HepG2 (cell line): Measurements from ENCODE around the gene SLC19A1. TPM values are rescaled to one million over a fixed set of nuclear protein-coding genes. Genes with fewer than 3 reads are reported as not detected.
A peak's percentile ranks its signal among the peaks of the same experiment; 100 is the strongest.

Experiments
- ATAC-seq: fragments of 200-7000 bp; cut with Tn5 transposase; 3 replicates; pipeline ENCODE4 v1.9.1; 2020; ENCODE audit warnings: mild to moderate bottlenecking, moderate library complexity
- BruUV-seq: library from RNA; stranded (reverse); fragments of 400-500 nt; replicated peaks from 2 replicates; lab custom pipeline; 2021; lab: Mats Ljungman, UMichigan
- CTCF ChIA-PET: fragments of 300-600 bp; formaldehyde crosslinking; extraction: SDS; loops from one replicate; lab custom pipeline; 2021; ENCODE audit warnings: low total read pairs, inconsistent platforms, low intra/inter-chr PET ratio; lab: Yijun Ruan, JAX
- POLR2A ChIA-PET: fragments of 350-600 bp; sonication (Branson Sonifier 250); formaldehyde crosslinking; loops from one replicate; lab custom pipeline; 2020; ENCODE audit warnings: antibody characterized with exemption, inconsistent platforms; lab: Yijun Ruan, JAX
- DNase-seq: peaks from one replicate; pipeline ENCODE4 v3.0.0-alpha.2; 2015; ENCODE audit warnings: low spot score
- FAIRE-seq: peaks from 3 replicates; lab custom pipeline; 2011; peaks lifted over from hg19 to GRCh38; lab: Jason Lieb, UNC
- H2AFZ ChIP-seq: one replicate; pipeline ENCODE4 v1.6.1; 2011; ENCODE audit warnings: low read length, inconsistent platforms
- H3K27ac ChIP-seq: fragments of 300-600 bp; 3 replicates; pipeline ENCODE4 v1.8.0; 2011; ENCODE audit warnings: mixed run types, mild to moderate bottlenecking, mixed read lengths, low read length, inconsistent platforms; ENCODE audit not compliant: insufficient read depth; ENCODE audit errors: extremely low read length
- H3K27me3 ChIP-seq, 2 experiments: fragments of 200-600 bp in 1 of 2; 2 replicates in 1 of 2; 3 replicates in 1 of 2; pipeline versions ENCODE4 v1.6.0 to v1.8.0; 2011; ENCODE audit warnings: low read length in 2 of 2, mild to moderate bottlenecking in 2 of 2, moderate library complexity in 2 of 2, inconsistent platforms in 1 of 2; ENCODE audit not compliant: insufficient read depth in 2 of 2, control insufficient read depth in 1 of 2
- H3K36me3 ChIP-seq, 2 experiments: fragments of 200-600 bp in 1 of 2; replicated peaks in 1 of 2; 2 replicates in 1 of 2; 3 replicates in 1 of 2; pipeline versions ENCODE4 v1.5.1 to v1.8.0; 2011; ENCODE audit warnings: low read length in 2 of 2, inconsistent platforms in 1 of 2; ENCODE audit not compliant: insufficient read depth in 2 of 2, control insufficient read depth in 1 of 2
- H3K4me1 ChIP-seq: 2 replicates; pipeline ENCODE4 v1.5.1; 2012; ENCODE audit warnings: low read length, inconsistent platforms; ENCODE audit not compliant: insufficient read depth
- H3K4me2 ChIP-seq: 2 replicates; pipeline ENCODE4 v1.6.0; 2011; ENCODE audit warnings: low read depth, low read length, inconsistent platforms
- H3K4me3 ChIP-seq, 3 experiments: fragments of 200-600 bp in 1 of 3; sonication (generic), shearing (Covaris generic) in 1 of 3; replicated peaks in 1 of 3; 2 replicates each; pipeline ENCODE4 v1.5.1; 2011 to 2016; ENCODE audit warnings: low read length in 3 of 3, inconsistent platforms in 2 of 3, low read depth in 2 of 3, mild to moderate bottlenecking in 2 of 3, control low read depth in 1 of 3, mixed read lengths in 1 of 3; ENCODE audit not compliant: insufficient read depth in 1 of 3
- H3K79me2 ChIP-seq: one replicate; pipeline ENCODE4 v1.6.1; 2011; ENCODE audit warnings: low read length, inconsistent platforms; ENCODE audit not compliant: insufficient read depth
- H3K9ac ChIP-seq: 2 replicates; pipeline ENCODE4 v1.6.0; 2011; ENCODE audit warnings: mild to moderate bottlenecking, low read depth, low read length, inconsistent platforms; ENCODE audit not compliant: insufficient read depth
- H3K9me3 ChIP-seq: 2 replicates; pipeline ENCODE4 v1.5.1; 2012; ENCODE audit warnings: mild to moderate bottlenecking, low read length
- H4K20me1 ChIP-seq: 2 replicates; pipeline ENCODE4 v1.6.0; 2011; ENCODE audit warnings: inconsistent platforms, mild to moderate bottlenecking, low read length, moderate library complexity; ENCODE audit not compliant: insufficient read depth
- AGO2 ChIP-seq: fragments of 200-400 bp; formaldehyde crosslinking; optimal IDR thresholded peaks from 2 replicates; pipeline ENCODE3; 2017; ENCODE audit warnings: mild to moderate bottlenecking, low read depth, low read length, moderate library complexity
- ETV5 ChIP-seq: IDR thresholded peaks from 2 replicates; pipeline ENCODE4 v1.6.1; 2018; ENCODE audit warnings: missing biosample characterization, missing genetic modification reagents, inconsistent platforms, borderline replicate concordance
- MED8 ChIP-seq: sonication (generic); formaldehyde crosslinking; IDR thresholded peaks from 2 replicates; pipeline ENCODE4 v1.8.1; 2023; ENCODE audit warnings: mild to moderate bottlenecking, missing genetic modification reagents; ENCODE audit not compliant: insufficient replicate concordance
- MNT ChIP-seq: fragments of 450-650 bp; IDR thresholded peaks from 2 replicates; pipeline ENCODE4 v1.6.1; 2016
- NPAS2 ChIP-seq: sonication (generic); formaldehyde crosslinking; IDR thresholded peaks from 2 replicates; pipeline ENCODE4 v1.8.0; 2022; ENCODE audit warnings: mild to moderate bottlenecking, missing genetic modification reagents, borderline replicate concordance
- ZBTB7A ChIP-seq: sonication (generic); formaldehyde crosslinking; IDR thresholded peaks from 2 replicates; pipeline ENCODE4 v1.8.0; 2022; ENCODE audit warnings: mild to moderate bottlenecking, missing genetic modification reagents
- ZNF326 ChIP-seq: sonication (generic); formaldehyde crosslinking; IDR thresholded peaks from 2 replicates; pipeline ENCODE4 v1.4.0; 2020; ENCODE audit warnings: missing genetic modification reagents, borderline replicate concordance
- ZSCAN21 ChIP-seq: sonication (generic); formaldehyde crosslinking; IDR thresholded peaks from 2 replicates; pipeline ENCODE4 v1.8.0; 2022; ENCODE audit warnings: mild to moderate bottlenecking, missing genetic modification reagents, moderate library complexity, borderline replicate concordance
- WGBS: methylation state at CpG from one replicate; pipeline ENCODE4 v1.1.6; 2017; ENCODE audit warnings: low lambda C conversion rate; 5-methylcytosine and 5-hydroxymethylcytosine counted together
- in situ Hi-C: cut with HindIII; loops from 2 replicates; pipeline ENCODE4 v1.10.0; 2017; ENCODE audit warnings: low pct_unique_long_range_greater_than_20kb; ENCODE audit not compliant: extremely low pct_ligation_motif_present
- intact Hi-C: fragments of 100-400 bp; cut with micrococcal nuclease; formaldehyde crosslinking; loops from one replicate; pipeline ENCODE4 v1.10.0; 2022; ENCODE audit not compliant: unreplicated experiment
- polyA plus RNA-seq, 8 experiments: library from polyadenylated mRNA; depleted of rRNA in 3 of 8; stranded (reverse) in 7 of 8; unstranded in 1 of 8; fragments of >200 nt; fragmentation: Illumina TruSeq in 4 of 8; extraction: Trizol in 4 of 8; gene quantifications; 2 replicates each; pipeline versions ENCODE4 v1.2.1 to v1.2.3, GENCODE V29; 2011 to 2016; ENCODE audit warnings: low read depth in 4 of 8, missing spikeins in 1 of 8, mixed read lengths in 1 of 8; ENCODE audit not compliant: insufficient read depth in 1 of 8
- total RNA-seq, 5 experiments: library from RNA; depleted of rRNA; stranded (reverse); fragments of >200 nt; fragmentation: Illumina TruSeq; extraction: Trizol; gene quantifications; 2 replicates each; pipeline ENCODE4 v1.2.3, GENCODE V29; 2016; ENCODE audit warnings: low read depth in 1 of 5

The SLC19A1 gene
- total and polyA plus RNA-seq, 2 of the 13 experiments (the other 11 are each of a cell fraction or from before 2014, with no cell fraction given), result 21.8 to 23.0 TPM

DNA sequence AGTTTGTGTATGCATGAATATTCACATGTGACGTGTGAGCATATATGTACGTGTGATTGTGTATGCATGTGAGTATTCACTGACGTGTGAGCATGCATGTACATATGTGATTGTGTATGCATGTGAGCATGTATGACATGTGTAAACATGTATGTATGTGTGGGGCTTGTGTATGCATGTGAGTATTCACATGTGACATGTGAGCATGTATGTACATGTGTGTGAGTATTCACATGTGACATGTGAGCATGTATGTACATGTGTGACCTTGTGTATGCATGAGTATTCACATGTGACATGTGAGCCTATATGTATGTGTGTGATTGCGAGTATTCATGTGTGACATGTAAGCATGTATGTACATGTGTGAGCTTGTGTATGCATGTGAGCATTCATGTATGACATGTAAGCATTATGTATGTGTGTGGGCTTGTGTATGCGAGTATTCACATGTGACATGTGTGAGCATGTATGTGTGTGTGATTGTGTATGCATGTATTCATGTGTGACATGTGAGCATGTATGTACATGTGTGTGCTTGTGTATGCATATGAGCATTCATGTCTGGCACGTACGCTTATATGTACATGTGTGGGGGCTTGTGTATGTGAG lies 89.4 kb downstream of the SLC19A1 start:
- Histone ChIP-seq H3K36me3 (peaks cover 5 to 7% of the 10 kb centered on the region in 2 experiments; a peak in 3 of 5 replicates), H3K4me3 (no peak overlapping the region), H3K9ac (no peak overlapping the region), H3K79me2 (peaks cover 72% of the 10 kb centered on the region), H2AFZ (no peak overlapping the region), H3K9me3 (no peaks in the 10 kb centered on the region), H3K4me1 (peaks cover 75% of the 10 kb centered on the region), H3K4me2 (no peak overlapping the region), H3K27me3 (no peaks in the 10 kb centered on the region), H4K20me1 (no peaks in the 10 kb centered on the region), H3K27ac (no peak overlapping the region)
- ChIA-PET CTCF (no interaction called here), POLR2A (interaction anchor here (2.1 to 2.4 kb wide), 2 partner anchors 17 to 19 kb away, joined by 7 to 12 read pairs; no protein-coding TSS in a partner anchor)
- 98% methylated on average over 7 of the region's 7 CpGs for WGBS
- no peak for ATAC-seq
- no peak for DNase-seq
- in situ Hi-C loops (no loop called here), intact Hi-C loops (no loop called here)
- BruUV-seq, result no TSS peak
- no peak for FAIRE-seq
- 0 out of 2 replicates have a peak, but pooled peaks have one; percentile 30 for TF ChIP-seq ZSCAN21 (CRISPR knock-in tag)
- TF ChIP-seq MNT, result peak; percentile 98
- TF ChIP-seq ZNF326, result 0 out of 2 replicates have a peak, but pooled peaks have one; percentile 9
- TF ChIP-seq MED8, result no peak
- peak; percentile 34; the same call in 1 of the 2 replicates for TF ChIP-seq ZBTB7A

DNA sequence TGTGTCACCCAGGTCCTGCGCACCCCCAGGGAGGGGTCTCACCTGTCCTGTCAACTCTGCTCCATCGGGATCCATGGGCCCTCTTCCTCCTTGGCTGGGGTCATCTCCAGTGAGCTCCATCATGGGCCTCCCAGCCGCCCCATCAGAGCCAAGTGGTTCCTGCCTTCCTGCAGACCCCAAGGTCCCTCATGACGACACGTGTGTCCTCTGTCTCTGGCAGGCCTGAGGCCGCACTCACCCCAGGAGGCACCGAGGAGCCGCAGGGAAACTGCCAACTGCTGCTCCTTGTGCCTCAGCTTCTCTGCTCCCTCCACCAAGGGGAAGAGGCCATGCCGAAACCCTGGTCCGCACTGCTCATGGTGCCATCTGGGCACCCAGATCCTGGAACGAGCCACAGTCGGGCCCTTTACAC lies 90.5 kb downstream of the SLC19A1 start:
- TF ChIP-seq ETV5 (CRISPR knock-in tag), result no peak
- TF ChIP-seq NPAS2 (CRISPR knock-in tag), result no peak
- peak; percentile 42 for TF ChIP-seq AGO2
- H3K27ac ChIP-seq, result peak overlapping the region; percentile 24
- H3K36me3 ChIP-seq, result peaks cover 6 to 7% of the 10 kb centered on the region in 2 experiments; a peak in 3 of 5 replicates
- FAIRE-seq (no peak), DNase-seq (no peak), ATAC-seq (no peak)
- no peak overlapping the region for H3K4me3 ChIP-seq
- no peak overlapping the region for H3K4me2 ChIP-seq
- no TSS peak for BruUV-seq
- WGBS, result 100% methylated on average over 2 of the region's 12 CpGs
- H3K9me3 ChIP-seq, result no peaks in the 10 kb centered on the region; the same call in 1 of the 2 replicates
- no peak overlapping the region for H2AFZ ChIP-seq
- H3K27me3 ChIP-seq, result no peaks in the 10 kb centered on the region
- H3K9ac ChIP-seq, result no peak overlapping the region
- H3K4me1 ChIP-seq, result peaks cover 82% of the 10 kb centered on the region
- in situ Hi-C loops, result no loop called here
- POLR2A ChIA-PET, result interaction anchor here (1.0 to 4.4 kb wide), 5 partner anchors 18 to 159 kb away, joined by 3 to 41 read pairs (median 4); no protein-coding TSS in a partner anchor
- H4K20me1 ChIP-seq, result no peaks in the 10 kb centered on the region
- H3K79me2 ChIP-seq, result peaks cover 77% of the 10 kb centered on the region
- intact Hi-C loops, result no loop called here
- CTCF ChIA-PET, result no interaction called here
